ENCODE results near the gene MRAP. TPM values are rescaled to one million over a fixed set of nuclear protein-coding genes. Genes with fewer than 3 reads are reported as not detected.

The MRAP gene
- total RNA-seq, 1 experiment from 2014 or later = not detected

DNA sequence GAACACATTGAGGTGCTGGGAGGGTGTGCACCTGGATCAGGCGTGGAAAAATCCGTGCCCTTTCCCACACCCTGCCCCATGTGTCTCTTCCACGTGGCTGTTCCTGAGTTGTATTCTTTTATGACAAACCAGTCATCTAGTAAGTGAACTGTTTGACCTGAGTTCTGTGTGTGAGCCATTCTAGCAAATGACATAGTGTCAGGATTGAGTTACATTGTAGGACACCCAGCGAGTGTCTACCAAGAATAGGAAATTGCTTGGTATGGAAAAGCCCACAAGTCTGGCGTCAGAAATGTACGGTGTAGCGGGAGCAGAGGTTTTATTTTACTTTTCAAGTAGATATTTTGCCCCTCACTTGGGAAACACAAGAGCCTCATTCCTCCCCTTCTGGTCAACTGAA lies 1.2 kb upstream of the MRAP start:
- H3K36me3 ChIP-seq (ENCODE audit: low read depth) = no peaks in the 10 kb centered on the region
- no TSS peak for BruUV-seq (replicated peaks)
- no peaks in the 10 kb centered on the region for H3K4me1 ChIP-seq (replicated peaks; ENCODE audit: insufficient read depth)
- H3K27ac ChIP-seq = no peak overlapping the region
- 0 out of 2 replicates have a peak, but pooled peaks cover 6% of the 10 kb centered on the region for H3F3A ChIP-seq (ENCODE audit: insufficient read depth, low read depth)
- intact Hi-C loops (cut with micrococcal nuclease; ENCODE audit: unreplicated experiment) = no loop called here
- H2AFZ ChIP-seq = no peak overlapping the region
- no peaks in the 10 kb centered on the region for H3K27me3 ChIP-seq (ENCODE audit: insufficient read depth, low read depth)
- TF ChIP-seq, protein P1, sequence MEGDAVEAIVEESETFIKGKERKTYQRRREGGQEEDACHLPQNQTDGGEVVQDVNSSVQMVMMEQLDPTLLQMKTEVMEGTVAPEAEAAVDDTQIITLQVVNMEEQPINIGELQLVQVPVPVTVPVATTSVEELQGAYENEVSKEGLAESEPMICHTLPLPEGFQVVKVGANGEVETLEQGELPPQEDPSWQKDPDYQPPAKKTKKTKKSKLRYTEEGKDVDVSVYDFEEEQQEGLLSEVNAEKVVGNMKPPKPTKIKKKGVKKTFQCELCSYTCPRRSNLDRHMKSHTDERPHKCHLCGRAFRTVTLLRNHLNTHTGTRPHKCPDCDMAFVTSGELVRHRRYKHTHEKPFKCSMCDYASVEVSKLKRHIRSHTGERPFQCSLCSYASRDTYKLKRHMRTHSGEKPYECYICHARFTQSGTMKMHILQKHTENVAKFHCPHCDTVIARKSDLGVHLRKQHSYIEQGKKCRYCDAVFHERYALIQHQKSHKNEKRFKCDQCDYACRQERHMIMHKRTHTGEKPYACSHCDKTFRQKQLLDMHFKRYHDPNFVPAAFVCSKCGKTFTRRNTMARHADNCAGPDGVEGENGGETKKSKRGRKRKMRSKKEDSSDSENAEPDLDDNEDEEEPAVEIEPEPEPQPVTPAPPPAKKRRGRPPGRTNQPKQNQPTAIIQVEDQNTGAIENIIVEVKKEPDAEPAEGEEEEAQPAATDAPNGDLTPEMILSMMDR (conservative IDR thresholded peaks at IDR 0.05) = no peak
- TF ChIP-seq EZH2 (IDR thresholded peaks at IDR 0.05; ENCODE audit: low read depth) = no peak
- no peaks in the 10 kb centered on the region for H3K79me2 ChIP-seq (ENCODE audit: low read depth)
- H4K20me1 ChIP-seq (ENCODE audit: insufficient read depth) = no peaks in the 10 kb centered on the region
- CTCF ChIA-PET = no interaction called here
- no peak for DNase-seq
- H3K4me3 ChIP-seq = no peak overlapping the region
- no peak overlapping the region for H3K4me2 ChIP-seq
- no peaks in the 10 kb centered on the region for H3K9me2 ChIP-seq (ENCODE audit: insufficient read depth)
- POLR2A ChIA-PET (ENCODE audit: unreplicated experiment) = no interaction called here
- no peaks in the 10 kb centered on the region for H3K9me3 ChIP-seq (ENCODE audit: insufficient read depth, low read depth)

DNA sequence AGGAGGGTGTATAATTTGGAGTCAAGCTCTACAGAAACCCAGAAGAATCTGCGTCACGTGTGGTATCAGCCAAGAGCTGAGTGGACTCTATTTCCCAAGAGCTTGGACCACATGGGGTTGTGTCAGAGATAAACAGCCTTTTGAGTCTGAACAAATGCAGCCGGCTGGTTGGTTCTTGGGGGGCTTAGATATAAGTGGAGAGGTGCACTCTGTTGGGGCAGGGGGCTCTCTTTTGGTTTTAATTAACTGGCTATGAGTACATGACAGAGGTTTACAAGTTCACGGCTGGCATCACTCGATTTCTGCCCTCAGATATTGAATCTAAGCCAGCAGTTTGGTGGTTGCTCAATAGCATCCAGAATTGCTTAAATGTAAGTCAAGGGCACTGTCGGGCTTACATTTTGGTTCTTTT lies 501 bp upstream of the MRAP start:
- Histone ChIP-seq H3K27me3 (ENCODE audit: insufficient read depth, low read depth) (no peaks in the 10 kb centered on the region), H3K4me2 (no peak overlapping the region), H3F3A (ENCODE audit: insufficient read depth, low read depth) (0 out of 2 replicates have a peak, but pooled peaks cover 6% of the 10 kb centered on the region), H3K4me3 (no peak overlapping the region), H3K9me3 (ENCODE audit: insufficient read depth, low read depth) (no peaks in the 10 kb centered on the region), H3K27ac (no peak overlapping the region), H3K79me2 (ENCODE audit: low read depth) (no peaks in the 10 kb centered on the region), H3K36me3 (ENCODE audit: low read depth) (no peaks in the 10 kb centered on the region), H3K9me2 (ENCODE audit: insufficient read depth) (no peaks in the 10 kb centered on the region), H3K4me1 (replicated peaks; ENCODE audit: insufficient read depth) (no peaks in the 10 kb centered on the region), H4K20me1 (ENCODE audit: insufficient read depth) (no peaks in the 10 kb centered on the region), H2AFZ (no peak overlapping the region)
- CTCF ChIA-PET = no interaction called here
- TF ChIP-seq, protein P1 (conservative IDR thresholded peaks at IDR 0.05) = no peak
- TF ChIP-seq EZH2 (IDR thresholded peaks at IDR 0.05; ENCODE audit: low read depth) = no peak
- intact Hi-C loops (cut with micrococcal nuclease; ENCODE audit: unreplicated experiment) = no loop called here
- BruUV-seq (replicated peaks) = no TSS peak
- POLR2A ChIA-PET (ENCODE audit: unreplicated experiment) = no interaction called here
- no peak for DNase-seq

DNA sequence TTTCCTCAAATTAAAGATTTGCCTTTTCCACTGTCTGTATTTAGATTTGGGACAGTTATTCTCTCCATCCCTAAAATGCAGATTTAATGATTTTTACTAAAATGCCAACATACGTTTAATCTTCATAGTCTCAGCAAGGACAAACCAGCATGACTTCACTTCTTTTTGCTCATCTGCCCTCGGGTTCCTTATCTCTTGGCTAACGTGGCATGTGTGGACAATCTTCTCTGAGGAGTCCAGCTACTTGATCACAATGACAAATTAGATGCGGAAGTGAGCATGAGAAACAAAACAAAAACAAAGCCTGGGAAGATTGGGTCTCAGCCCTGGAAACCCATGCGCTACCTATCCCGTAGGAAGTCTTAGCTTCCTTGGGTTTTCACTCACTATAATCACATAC lies 1.0 kb downstream of the MRAP start:
- 0 out of 2 replicates have a peak, but pooled peaks cover 6% of the 10 kb centered on the region for H3F3A ChIP-seq (ENCODE audit: insufficient read depth, low read depth)
- no peaks in the 10 kb centered on the region for H3K4me1 ChIP-seq (replicated peaks; ENCODE audit: insufficient read depth)
- no peaks in the 10 kb centered on the region for H3K9me3 ChIP-seq (ENCODE audit: insufficient read depth, low read depth)
- no peaks in the 10 kb centered on the region for H3K9me2 ChIP-seq (ENCODE audit: insufficient read depth)
- no peaks in the 10 kb centered on the region for H3K27me3 ChIP-seq (ENCODE audit: insufficient read depth, low read depth)
- H3K79me2 ChIP-seq (ENCODE audit: low read depth) = no peaks in the 10 kb centered on the region
- TF ChIP-seq EZH2 (IDR thresholded peaks at IDR 0.05; ENCODE audit: low read depth) = no peak
- TF ChIP-seq, protein P1 (conservative IDR thresholded peaks at IDR 0.05) = no peak
- H4K20me1 ChIP-seq (ENCODE audit: insufficient read depth) = no peaks in the 10 kb centered on the region
- CTCF ChIA-PET = no interaction called here
- H3K36me3 ChIP-seq (ENCODE audit: low read depth) = no peaks in the 10 kb centered on the region
- BruUV-seq (replicated peaks) = no TSS peak
- H3K27ac ChIP-seq = no peak overlapping the region
- DNase-seq = no peak
- no peak overlapping the region for H3K4me3 ChIP-seq
- H2AFZ ChIP-seq = no peak overlapping the region
- intact Hi-C loops (cut with micrococcal nuclease; ENCODE audit: unreplicated experiment) = no loop called here
- H3K4me2 ChIP-seq = no peak overlapping the region
- POLR2A ChIA-PET (ENCODE audit: unreplicated experiment) = no interaction called here

Data from PC-9 (cell line).